ENCODE results near the gene CARMIL1. TPM values are rescaled to one million over a fixed set of nuclear protein-coding genes. Genes with fewer than 3 reads are reported as not detected.

CARMIL1 gene
- total RNA-seq, 1 experiment from 2014 or later: 16.0 TPM

DNA sequence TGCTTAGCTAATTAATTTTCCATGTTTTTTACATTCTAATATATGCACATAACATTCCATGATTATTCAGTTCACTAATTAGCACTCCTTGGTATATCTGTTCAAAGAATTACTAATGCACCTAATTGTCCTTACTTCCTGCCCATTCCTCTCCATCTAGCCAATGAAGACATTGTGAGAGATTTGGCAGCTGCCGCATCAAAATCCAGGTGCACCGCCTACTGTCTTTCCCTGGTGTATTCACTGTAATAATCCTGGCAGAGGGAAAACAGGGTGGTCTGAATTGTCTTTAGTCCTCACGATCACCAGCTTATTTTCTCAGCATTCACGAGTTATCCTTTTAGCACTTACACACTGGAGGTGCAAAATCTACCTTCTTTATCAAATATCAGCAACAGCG, 311.8 kb downstream of the CARMIL1 start:
- in situ Hi-C loops (cut with HindIII; ENCODE audit: low pct_unique_long_range_greater_than_20kb, low sequenced_read_pairs): no loop called here
- DNase-seq (ENCODE audit: low read depth): no peak

DNA sequence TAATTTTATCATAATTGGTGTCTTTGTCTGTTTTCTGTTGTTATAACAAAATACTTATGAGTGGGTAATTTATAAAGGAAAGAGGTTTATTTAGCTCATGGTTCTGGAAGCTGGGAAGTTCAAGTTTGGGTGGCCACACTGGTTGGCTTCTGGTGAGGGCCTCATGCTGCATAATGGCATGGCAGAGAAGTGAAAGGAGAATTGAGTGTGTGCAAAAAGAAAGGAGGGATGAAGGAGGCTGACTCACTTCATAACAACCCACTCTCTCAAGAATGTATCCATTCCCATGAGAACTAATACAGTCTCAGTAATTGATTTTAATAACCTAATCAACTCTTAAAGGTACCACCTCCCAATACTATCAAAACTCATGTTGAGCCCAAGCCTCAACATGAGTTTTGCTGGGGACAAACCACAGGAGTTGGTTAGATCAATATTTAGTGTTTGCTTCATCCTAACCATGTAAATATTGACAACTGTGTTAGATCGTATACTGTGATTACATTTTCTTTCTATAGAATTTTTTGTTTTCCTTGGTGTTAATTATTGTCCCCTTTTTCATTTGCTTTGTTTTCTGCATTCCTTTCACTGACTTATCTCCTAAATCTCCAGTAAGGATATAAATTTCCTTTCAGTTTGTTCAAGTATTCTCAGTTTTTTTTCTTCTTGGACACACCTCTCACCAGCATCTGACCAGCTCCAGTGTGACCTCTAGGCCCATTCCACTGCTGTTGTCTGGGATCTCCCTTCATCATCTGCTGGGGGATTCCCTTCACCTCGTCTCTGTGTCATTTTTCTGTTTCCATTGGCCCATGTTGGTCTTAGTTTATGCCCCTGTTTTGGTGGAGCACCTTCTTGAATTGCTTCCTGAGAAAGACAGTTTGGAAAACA, 318.0 kb downstream of the CARMIL1 start:
- no peak for DNase-seq (ENCODE audit: low read depth)
- in situ Hi-C loops (cut with HindIII; ENCODE audit: low pct_unique_long_range_greater_than_20kb, low sequenced_read_pairs): no loop called here

DNA sequence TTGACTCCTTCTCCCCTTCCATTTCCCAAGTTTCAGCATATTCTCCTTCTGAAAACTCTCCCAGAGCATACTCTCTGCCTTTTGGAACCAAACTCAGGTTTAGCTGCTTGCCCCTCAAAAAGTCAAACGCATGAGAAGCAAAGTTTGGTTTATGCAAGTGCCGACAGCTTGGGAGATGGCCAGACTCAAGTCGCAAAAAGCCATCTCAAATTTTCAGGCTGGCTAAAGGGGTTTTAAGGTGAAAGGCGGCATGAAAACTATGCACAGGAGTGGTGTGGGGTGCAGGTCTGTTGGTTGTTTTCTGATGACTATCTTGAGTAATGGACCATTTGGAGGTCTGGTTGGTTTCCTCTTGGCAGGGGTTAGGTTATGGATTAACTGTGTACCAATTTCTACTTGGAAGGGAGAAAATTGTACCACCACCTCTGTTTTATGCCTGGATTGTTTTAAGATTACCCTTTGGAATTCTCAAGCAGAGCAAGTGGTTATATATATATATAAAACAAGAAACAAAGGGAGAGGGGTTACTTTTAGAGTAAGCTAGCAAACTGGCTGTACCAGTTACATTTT, 320.4 kb downstream of the CARMIL1 start:
- DNase-seq (ENCODE audit: low read depth): no peak
- in situ Hi-C loops (cut with HindIII; ENCODE audit: low pct_unique_long_range_greater_than_20kb, low sequenced_read_pairs): no loop called here

DNA sequence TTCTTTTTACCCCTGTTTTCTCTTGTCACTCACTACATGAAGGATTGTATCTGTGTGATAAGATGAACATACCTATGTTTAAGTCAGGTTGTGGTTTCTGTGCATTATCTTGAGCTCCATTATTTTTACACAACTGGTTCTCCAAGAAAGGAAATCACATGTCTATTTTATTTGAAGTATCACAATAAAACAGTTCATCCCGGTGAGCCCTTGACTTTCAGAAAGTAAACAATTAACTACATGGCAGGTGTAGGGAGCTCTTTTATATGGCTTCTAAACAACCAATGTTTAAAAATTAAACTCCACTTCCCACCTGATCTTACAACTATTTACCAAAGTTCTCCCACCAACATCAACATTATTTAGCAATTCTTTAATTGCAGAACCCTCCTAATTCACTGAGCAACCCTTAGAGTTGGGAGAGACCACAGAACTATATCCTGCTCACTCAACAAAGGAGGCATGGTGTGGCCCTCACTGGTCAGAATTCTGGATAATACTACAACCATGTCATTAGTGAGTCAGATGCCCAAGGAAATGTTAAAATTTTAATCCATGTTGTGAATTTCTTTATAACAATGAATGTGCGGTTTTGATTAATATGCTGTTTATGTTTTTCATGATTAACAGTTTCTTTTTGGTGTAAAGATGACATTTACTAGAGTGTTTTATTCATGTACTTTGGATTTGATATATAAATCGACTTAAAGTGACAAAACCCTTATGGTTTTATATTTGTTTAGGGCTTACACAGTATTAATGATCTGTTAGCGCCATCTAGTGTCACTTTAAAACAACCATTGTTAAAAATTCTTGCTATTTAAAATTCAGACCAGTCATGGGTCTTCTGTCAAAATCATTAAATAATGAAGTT, 322.9 kb downstream of the CARMIL1 start:
- in situ Hi-C loops (cut with HindIII; ENCODE audit: low pct_unique_long_range_greater_than_20kb, low sequenced_read_pairs): no loop called here
- peak; percentile 29 for DNase-seq (ENCODE audit: low read depth)

DNA sequence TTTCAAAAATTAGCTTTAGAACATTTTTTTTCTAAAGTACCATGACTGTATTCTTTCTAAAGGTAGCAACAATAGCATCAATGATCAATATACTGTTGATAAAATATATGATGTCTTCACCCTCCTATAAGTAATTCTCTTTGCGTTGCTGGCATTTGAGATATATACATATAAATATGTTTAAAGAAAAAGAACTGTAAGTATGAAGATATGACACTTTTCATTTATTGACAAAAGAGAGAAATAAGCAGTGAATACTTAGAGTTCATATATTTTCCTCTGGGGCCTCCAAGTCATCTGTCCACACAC, 323.5 kb downstream of the CARMIL1 start:
- in situ Hi-C loops (cut with HindIII; ENCODE audit: low pct_unique_long_range_greater_than_20kb, low sequenced_read_pairs): no loop called here
- no peak for DNase-seq (ENCODE audit: low read depth)

DNA sequence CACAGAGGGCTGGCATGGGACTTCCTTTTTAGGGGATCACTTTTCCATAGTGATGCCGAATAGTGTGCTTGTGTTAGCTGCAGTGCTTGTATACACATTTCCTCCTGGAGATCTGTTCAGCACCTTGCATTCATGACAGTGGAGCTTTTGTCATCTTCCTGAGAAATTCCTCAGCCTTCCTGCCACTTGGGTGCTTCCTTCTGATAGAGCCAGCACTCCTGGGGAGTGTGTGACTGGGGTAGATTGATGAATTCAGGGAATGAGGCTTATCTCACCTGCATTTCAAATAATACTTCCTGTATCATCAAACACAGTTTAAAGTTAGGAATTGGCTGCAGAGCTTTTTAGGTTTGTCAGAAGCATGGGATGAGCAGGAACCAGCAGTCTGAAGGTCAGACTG, 324.1 kb downstream of the CARMIL1 start:
- in situ Hi-C loops (cut with HindIII; ENCODE audit: low pct_unique_long_range_greater_than_20kb, low sequenced_read_pairs): no loop called here
- DNase-seq (ENCODE audit: low read depth): no peak

DNA sequence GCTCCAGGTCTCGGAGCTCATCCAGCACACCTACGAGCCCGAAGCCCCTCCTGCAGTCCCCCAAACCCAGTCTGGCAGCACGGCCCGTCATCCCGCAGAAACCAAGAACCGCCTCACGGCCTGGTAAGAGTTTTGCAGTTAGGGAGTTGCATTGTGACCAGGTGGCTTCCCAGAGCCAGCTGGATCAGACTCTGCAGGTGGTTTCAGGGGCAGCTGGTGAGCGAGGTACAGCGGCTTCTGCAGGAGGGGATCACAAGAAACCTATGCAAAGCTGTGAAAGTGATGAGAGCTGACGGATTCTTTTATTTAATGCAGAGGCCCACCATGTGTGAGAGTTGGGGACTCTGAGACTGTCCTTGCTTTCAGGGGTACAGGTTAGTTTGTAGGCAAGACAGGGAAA, 327.0 kb downstream of the CARMIL1 start:
- DNase-seq (ENCODE audit: low read depth): no peak
- in situ Hi-C loops (cut with HindIII; ENCODE audit: low pct_unique_long_range_greater_than_20kb, low sequenced_read_pairs): no loop called here

DNA sequence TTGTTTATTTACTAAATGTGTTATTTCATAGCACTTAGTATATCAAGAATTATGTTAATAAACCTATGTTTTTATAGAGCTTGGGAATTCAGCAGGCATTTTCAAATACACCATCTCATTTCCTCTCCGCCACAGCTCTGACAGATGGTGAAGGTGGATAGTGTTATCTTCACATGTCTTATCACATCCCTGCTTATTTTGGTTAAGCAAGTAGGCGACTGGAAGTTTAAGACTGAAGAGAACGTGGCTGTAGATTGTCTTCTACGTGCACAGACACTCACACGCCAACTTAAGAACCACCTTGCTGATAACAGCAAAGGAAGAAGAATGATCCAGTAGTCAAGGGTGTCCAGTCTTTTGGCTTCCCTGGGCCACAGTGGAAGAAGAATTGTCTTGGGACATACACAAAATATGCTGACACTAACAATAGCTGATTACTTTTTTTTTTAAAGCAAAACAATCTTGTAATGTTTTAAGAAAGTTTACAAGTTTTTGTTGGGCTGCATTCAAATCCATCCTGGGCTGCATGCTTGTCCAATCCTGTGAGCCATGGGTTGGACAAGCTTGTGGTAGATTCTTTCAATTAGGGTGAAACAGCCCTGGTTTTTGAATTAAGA, 329.5 kb downstream of the CARMIL1 start:
- in situ Hi-C loops (cut with HindIII; ENCODE audit: low pct_unique_long_range_greater_than_20kb, low sequenced_read_pairs): no loop called here
- DNase-seq (ENCODE audit: low read depth): no peak

DNA sequence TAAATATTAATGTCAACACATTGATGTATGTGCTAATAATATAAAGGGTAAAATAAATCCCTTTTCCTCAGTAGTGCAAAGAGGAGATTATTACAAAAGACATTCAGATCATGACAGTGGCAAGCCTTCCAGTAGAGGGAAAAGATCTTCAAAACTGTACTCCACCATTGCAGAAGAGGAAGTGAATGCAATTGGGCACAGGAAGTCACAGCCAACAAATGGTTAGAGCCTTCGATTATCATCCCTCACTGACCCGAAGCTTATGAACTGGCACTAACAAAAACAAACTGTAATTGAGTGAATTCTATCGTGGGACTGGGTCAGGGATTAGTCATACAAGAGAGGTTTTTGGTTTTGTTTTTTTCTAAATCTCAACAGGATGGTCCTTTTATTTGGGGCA, 333.5 kb downstream of the CARMIL1 start:
- in situ Hi-C loops (cut with HindIII; ENCODE audit: low pct_unique_long_range_greater_than_20kb, low sequenced_read_pairs): no loop called here
- no peak for DNase-seq (ENCODE audit: low read depth)

DNA sequence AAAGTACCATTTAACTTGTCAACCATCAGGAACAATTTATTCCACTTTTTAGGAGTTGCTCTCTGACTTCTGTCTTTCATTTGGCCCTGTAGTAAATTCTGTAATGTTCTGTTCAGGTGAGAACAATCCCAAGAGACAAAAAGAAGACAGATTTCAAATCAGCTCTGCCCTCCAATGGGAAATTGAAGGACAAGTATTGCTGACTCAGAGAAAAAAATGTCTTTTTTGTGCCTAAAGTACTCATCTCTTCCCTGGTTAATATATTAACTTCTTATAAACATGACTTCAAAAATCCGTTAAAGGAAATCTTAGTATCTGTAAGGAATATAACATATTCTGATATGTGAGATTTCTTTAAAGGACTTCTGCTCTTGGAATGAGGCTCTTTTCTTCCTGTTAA, 334.2 kb downstream of the CARMIL1 start:
- DNase-seq (ENCODE audit: low read depth): no peak
- in situ Hi-C loops (cut with HindIII; ENCODE audit: low pct_unique_long_range_greater_than_20kb, low sequenced_read_pairs): no loop called here

DNA sequence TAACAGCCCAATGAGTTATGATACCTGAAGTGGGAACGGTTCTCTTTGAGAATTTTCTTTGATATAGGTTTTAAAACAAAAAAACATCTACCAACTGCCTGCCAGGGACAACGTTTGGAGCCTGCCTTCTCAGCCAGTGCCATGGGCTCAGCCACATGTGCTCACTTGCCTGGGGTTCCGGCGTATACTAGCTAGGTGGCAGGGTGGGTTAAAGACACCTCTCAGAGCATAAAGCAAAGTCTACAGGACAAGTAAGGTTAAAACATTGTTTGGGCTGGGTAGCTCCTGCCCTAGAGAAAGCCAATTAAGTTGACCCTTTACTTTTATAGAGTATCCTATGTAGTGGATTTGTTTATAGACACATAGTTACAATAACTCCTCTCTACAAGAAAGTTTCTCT, 334.9 kb downstream of the CARMIL1 start:
- in situ Hi-C loops (cut with HindIII; ENCODE audit: low pct_unique_long_range_greater_than_20kb, low sequenced_read_pairs): no loop called here
- DNase-seq (ENCODE audit: low read depth): no peak

DNA sequence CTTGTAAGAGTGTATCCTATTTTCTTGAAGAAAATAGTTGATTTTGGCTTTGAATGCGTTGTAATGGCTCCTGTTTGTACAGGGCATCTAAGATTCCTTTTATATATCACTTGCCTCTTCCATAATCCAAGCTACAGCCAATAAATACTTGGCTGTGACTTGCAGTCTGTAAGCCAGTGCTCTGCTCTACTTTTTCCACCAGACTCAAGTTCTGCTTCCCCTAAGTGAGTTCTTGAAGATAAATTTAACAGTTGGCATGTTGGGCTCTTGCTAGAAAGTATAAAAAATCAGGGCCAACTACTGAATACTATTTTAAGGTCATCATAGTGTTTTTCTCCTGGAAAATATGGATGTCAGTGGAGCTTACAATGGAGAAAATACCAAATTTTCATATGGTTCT, 336.3 kb downstream of the CARMIL1 start:
- no peak for DNase-seq (ENCODE audit: low read depth)
- in situ Hi-C loops (cut with HindIII; ENCODE audit: low pct_unique_long_range_greater_than_20kb, low sequenced_read_pairs): no loop called here

DNA sequence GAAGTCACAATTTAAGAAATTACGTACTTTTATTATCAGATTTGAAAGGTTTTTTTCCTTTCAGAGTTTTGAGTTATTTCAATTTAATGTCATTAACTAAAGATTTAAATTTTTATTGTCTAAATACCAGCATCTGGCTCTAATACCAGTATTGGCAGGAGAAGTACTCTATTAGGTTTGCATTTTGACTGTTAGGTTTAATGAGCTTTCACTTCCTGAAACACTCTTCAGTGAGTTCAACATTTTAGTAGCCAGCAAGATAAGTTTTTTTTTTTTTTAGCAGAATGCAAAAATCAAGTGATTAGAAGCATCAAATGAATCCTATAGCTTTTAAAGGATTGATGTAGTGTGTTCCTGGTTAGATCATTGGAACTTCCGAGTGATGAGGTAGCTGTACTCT, 338.8 kb downstream of the CARMIL1 start:
- DNase-seq (ENCODE audit: low read depth): no peak
- in situ Hi-C loops (cut with HindIII; ENCODE audit: low pct_unique_long_range_greater_than_20kb, low sequenced_read_pairs): no loop called here

DNA sequence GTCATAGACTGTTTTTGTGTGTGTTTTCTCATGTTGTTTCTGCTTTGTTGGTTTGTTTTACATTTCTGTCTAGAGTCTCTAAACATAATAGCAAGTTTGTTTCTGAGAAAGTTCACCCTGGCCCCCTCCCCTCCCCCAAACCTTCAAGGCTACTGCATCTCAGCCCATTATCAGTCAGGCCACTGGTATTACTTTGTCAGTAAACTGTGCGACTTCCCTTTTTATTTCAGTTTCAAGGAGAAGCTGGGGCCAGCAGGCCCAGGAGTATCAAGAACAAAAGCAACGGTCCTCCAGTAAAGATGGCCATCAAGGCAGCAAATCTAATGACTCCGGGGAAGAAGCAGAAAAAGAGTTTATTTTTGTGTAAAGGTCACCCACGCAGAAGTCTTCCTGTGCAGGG, 340.0 kb downstream of the CARMIL1 start:
- in situ Hi-C loops (cut with HindIII; ENCODE audit: low pct_unique_long_range_greater_than_20kb, low sequenced_read_pairs): no loop called here
- DNase-seq (ENCODE audit: low read depth): no peak

DNA sequence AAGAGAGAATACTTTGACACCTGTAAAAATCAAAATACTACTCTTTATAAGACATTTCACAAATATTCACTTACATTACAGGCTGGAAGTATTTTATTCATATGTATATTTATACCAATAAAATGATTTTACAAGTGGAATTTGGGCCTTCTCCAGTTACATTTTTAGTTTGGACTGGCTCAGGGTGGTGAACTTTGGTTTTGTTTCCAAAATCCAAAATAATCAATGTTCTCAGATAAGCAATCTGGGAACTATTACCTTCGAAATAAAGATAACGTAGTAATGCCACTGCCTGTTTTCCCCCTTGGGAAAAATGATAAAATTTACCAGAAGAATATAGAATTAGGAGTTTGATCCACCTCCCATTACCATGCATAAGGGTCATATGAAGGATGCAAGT, 341.2 kb downstream of the CARMIL1 start:
- in situ Hi-C loops (cut with HindIII; ENCODE audit: low pct_unique_long_range_greater_than_20kb, low sequenced_read_pairs): no loop called here
- no peak for DNase-seq (ENCODE audit: low read depth)

DNA sequence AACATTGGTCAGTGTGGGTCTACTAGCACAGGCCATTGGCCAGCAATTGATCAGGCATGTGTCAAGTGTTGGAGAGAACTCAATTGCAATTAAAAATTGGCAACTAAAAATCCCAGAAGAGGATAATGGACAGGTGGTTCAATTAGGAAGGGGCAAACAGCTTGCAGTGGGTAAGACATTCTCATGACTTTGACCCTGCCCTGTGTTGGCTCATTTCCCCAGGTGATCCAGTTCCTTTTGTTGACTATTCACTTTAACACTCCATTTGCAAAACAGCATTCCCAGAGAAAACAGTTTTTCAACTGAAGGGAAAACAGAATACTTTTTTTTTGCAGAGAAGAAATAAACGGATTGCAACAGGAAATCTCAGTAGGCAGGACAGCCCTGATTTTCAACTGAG, 343.9 kb downstream of the CARMIL1 start:
- DNase-seq (ENCODE audit: low read depth): no peak
- in situ Hi-C loops (cut with HindIII; ENCODE audit: low pct_unique_long_range_greater_than_20kb, low sequenced_read_pairs): no loop called here

DNA sequence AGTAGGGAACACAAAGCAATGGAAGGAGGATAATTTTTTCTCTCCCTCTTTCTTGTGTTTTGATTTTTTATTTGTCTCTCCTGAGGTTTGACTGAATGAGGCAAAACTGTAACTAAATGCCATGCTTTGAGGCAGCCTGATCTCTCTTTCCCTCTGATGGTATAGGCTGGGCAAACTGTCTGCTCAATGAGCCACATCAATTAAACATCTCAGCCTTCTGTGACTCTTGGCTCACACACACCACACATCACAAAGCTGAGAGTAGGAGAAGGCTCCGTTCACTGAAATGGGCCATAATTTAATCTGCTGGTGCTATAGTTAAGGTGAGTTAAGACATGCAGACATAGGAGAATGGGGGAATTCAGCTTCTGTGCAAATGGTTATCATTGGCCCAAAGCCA, 344.7 kb downstream of the CARMIL1 start:
- DNase-seq (ENCODE audit: low read depth): peak; percentile 21
- in situ Hi-C loops (cut with HindIII; ENCODE audit: low pct_unique_long_range_greater_than_20kb, low sequenced_read_pairs): no loop called here

DNA sequence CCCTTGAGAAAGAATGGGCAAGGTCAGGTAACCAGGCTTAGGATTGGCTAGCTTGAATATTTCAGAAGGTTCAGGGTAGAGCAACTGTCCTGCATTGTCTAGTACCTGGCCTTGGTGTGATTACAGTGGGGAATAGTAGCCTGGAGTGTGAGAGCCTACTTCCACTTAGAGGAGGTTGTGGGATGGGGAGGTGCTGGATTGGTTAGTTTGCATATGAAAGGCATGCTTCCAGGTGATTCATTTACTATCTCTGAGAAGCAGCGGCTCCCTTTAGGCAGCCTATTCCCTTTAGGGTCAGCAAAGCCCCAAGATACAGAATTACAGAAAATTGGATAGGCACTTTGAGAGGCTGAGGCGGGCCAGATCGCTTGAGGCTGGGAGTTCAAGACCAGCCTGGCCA, 347.8 kb downstream of the CARMIL1 start:
- in situ Hi-C loops (cut with HindIII; ENCODE audit: low pct_unique_long_range_greater_than_20kb, low sequenced_read_pairs): no loop called here
- DNase-seq (ENCODE audit: low read depth): no peak

Data from Caki2 (cell line).